BLaER1 treated with 17β-estradiol and CSF1 and Interleukin-3, amounts not matched to agents 10 nM and 100 nM (cell line): ENCODE data around the gene ACTR3.
"Not testable (repeated sequence)": the region's sequence is repeated elsewhere in the genome, so short reads cannot be mapped to it uniquely, and the experiment has no call there.

Experiments
- H3K27ac ChIP-seq, 11 experiments: shearing (Covaris generic); formaldehyde crosslinking; 2 replicates each; pipeline ENCODE4 v1.8.1; 2022
- H3K27me3 ChIP-seq, 11 experiments: shearing (Covaris generic); formaldehyde crosslinking; 2 replicates each; pipeline ENCODE4 v1.8.1; 2022
- H3K36me3 ChIP-seq, 11 experiments: shearing (Covaris generic); formaldehyde crosslinking; 2 replicates each; pipeline ENCODE4 v1.8.1; 2022
- H3K4me1 ChIP-seq, 10 experiments: shearing (Covaris generic); formaldehyde crosslinking; 2 replicates each; pipeline ENCODE4 v1.8.1; 2022
- H3K4me2 ChIP-seq, 11 experiments: shearing (Covaris generic); formaldehyde crosslinking; 2 replicates each; pipeline ENCODE4 v1.8.1; 2022
- H3K4me3 ChIP-seq, 10 experiments: shearing (Covaris generic); formaldehyde crosslinking; 2 replicates each; pipeline ENCODE4 v1.8.1; 2022
- H3K9ac ChIP-seq, 11 experiments: shearing (Covaris generic); formaldehyde crosslinking; 2 replicates each; pipeline ENCODE4 v1.8.1; 2022
- H3K9me3 ChIP-seq, 11 experiments: shearing (Covaris generic); formaldehyde crosslinking; replicated peaks in 1 of 11; 2 replicates each; pipeline ENCODE4 v1.8.1; 2022
- H4K20me1 ChIP-seq, 11 experiments: shearing (Covaris generic); formaldehyde crosslinking; 2 replicates each; pipeline ENCODE4 v1.8.1; 2022
- Cebpa-rat ChIP-seq, 11 experiments: shearing (Covaris generic); IDR thresholded peaks; 2 replicates each; pipeline ENCODE4 v1.8.1; 2022

Gene ACTR3

DNA sequence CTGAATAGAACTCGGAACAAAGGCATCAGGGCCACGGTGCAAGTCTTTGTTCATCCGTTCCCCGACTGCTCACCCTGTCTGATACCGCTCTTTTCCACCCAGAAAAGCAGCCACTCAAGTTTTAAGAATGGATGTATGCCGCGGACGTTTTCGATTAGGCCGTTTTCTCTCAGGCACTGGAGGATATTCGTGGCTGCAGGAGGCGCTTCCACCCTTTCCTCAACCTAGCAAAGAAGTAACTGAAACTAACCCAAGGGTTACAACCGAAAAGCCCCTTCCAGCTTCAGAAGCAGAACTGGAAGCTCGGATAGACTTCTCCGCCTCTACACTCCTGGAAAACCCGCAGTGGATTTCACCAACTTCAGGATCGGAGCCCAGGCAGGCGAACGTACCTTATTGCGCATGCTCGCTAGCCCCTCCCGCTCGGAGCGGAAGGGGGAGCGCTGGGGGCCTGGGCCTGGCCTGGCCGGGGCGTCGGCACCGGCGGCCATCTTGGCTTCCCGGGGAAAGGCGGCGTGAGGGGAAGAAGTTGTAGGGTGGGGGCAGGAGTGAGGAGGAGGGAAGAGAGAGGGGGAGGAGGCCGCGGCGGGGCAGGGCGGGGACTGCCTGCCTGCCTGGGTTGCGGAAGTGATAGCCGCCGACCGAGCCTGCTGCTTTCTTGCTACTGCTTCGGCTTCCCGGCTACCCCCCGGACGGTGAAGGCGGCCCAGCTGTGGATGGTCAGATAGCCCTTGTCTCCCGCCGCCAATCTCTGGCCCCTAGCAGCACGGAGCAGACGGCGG is at the start of gene ACTR3:
TSS of gene ACTR3 (plus strand) at position 619 of the 782 bp plus-strand sequence. CDS start 191 bp downstream, outside the sequence.
- Histone ChIP-seq H3K27ac (peak within 1 kb of the TSS; percentile 89 to 100 (median 96)), H3K9me3 (no peaks in the 10 kb centered on the region), H3K4me2 (peak within 1 kb of the TSS; percentile 83 to 96 (median 87)), H3K4me1 (peaks cover 52 to 73% (median 60%) of the 10 kb centered on the region in 10 experiments), H3K4me3 (peak within 1 kb of the TSS; percentile 86 to 99 (median 96)), H3K36me3 (peaks cover 13 to 29% (median 19%) of the 10 kb centered on the region in 11 experiments; a peak in 19 of 22 replicates), H3K27me3 (no peaks in the 10 kb centered on the region), H3K9ac (peak within 1 kb of the TSS; percentile 93 to 100 (median 98)), H4K20me1 (peaks cover 28 to 41% (median 37%) of the 10 kb centered on the region in 11 experiments)
- no peak for TF ChIP-seq Cebpa-rat (IDR thresholded peaks at IDR 0.05)

DNA sequence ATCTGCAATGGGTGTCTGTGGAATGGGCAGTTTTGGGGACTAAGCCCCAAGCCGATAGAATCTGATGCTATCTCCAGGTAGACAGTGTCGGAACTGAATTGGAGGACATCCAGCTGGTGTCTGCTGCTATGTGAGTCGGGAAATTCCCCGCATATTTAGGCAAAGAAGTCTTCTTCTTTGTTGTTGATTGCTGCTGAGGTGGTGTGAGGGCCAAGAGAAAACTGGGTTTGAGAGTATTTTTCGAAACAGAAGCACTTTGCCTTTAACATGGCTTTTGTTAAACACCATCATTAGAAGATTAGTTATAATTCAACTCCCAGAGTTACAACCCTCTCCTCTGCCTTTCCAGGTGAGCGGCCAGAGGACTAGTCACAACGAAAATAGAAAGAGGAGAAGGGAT is 49.4 kb upstream of the ACTR3 start:
- no peak for TF ChIP-seq Cebpa-rat (IDR thresholded peaks at IDR 0.05)
- Histone ChIP-seq H3K4me1 (no peaks in the 10 kb centered on the region), H3K27me3 (no peaks in the 10 kb centered on the region), H3K9me3 (peaks cover 3 to 11% (median 5%) of the 10 kb centered on the region in 11 experiments; a peak in 21 of 22 replicates), H3K36me3 (peaks cover 0 to 4% (median 0%) of the 10 kb centered on the region in 11 experiments; a peak in 3 of 22 replicates), H3K9ac (no peak overlapping the region), H4K20me1 (no peaks in the 10 kb centered on the region), H3K27ac (no peak overlapping the region), H3K4me2 (no peak overlapping the region), H3K4me3 (no peak overlapping the region)

DNA sequence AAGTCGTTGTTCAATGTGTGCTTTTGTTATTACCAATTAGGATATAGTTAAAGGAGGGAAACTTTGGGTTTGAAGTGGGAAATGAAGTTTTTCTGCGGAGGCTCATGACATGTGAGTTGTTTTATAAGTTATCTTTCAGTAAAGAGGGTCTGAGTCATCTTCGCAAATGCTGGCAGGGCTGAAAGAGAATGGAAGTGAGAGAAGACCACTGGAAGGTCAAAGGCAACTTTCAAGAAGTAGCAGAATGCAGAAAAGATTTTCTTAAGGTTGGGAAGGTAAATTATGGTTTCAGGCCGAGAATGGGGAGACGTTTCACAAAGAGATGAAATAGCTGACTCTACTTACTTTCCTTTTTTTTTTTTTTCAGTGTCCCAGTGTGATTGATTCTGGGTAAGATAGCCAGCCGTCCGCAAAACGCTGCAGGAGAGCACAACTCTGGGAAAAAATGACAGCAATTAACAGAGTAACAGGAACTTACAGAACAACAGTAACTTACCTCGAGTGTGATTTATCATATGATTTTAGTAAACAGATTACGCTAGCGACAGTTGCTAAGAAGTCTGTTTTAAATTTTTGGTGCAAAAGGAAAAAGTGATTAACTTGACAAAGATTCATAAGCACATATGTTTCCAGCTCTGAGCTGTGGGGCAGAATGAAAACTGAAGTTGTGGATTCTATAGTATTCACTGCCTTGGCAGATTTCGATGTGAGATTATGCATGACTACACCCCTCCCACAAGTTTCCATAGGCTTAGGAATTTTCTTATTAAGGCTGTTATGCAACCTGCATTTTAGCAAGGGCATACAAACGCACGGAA is 46.8 kb upstream of the ACTR3 start:
- no peak for TF ChIP-seq Cebpa-rat (IDR thresholded peaks at IDR 0.05)
- Histone ChIP-seq H3K4me3 (no peak overlapping the region), H3K9me3 (peaks cover 9 to 24% (median 17%) of the 10 kb centered on the region in 11 experiments; a peak in 21 of 22 replicates), H3K4me2 (no peak overlapping the region), H3K9ac (no peak overlapping the region), H3K4me1 (peaks cover 0 to 6% (median 0%) of the 10 kb centered on the region in 10 experiments; a peak in 1 of 20 replicates), H3K27me3 (no peaks in the 10 kb centered on the region), H3K27ac (no peak overlapping the region), H3K36me3 (peaks cover 0 to 8% (median 0%) of the 10 kb centered on the region in 11 experiments; a peak in 3 of 22 replicates), H4K20me1 (no peaks in the 10 kb centered on the region)

DNA sequence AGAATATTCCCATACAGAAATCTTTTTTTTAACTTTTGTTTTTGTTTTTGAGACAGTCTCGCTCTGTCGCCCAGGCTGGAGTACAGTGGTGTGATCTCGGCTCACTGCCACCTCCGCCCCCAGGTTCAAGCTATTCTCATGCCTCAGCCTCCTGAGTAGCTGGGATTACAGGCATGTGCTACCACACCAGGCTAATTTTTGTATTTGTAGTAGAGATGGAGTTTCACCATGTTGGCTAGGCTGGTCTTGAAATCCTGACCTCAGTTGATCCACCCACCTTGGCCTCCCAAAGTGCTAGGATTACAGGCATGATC is 46.2 kb upstream of the ACTR3 start:
- H3K4me3 ChIP-seq, H3K27ac ChIP-seq: not testable (repeated sequence)

DNA sequence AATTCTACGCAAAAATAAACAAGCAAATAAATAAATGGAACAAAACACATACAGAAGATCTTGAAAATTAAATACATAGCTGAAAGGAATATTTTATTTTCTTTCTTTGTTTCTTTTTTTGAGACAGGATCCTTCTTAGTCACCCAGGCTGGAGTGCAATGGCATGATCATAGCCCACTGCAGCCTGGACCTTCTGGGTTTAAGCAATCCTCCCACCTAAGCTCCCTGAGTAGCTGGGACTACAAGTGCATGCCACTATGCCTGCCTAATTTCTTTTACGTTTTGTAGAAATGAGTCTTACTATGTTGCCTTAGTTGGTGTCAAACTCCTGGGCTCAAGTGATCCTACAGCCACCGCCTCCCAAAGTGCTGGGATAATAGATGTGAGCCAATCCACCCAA is 44.6 kb upstream of the ACTR3 start:
- H3K4me2 ChIP-seq, result no peak overlapping the region
- H3K27me3 ChIP-seq, result no peaks in the 10 kb centered on the region
- peaks cover 9 to 24% (median 17%) of the 10 kb centered on the region in 11 experiments; a peak in 21 of 22 replicates for H3K9me3 ChIP-seq
- no peak for TF ChIP-seq Cebpa-rat (IDR thresholded peaks at IDR 0.05)
- no peak overlapping the region for H3K9ac ChIP-seq
- H3K4me1 ChIP-seq, result peaks cover 0 to 6% (median 0%) of the 10 kb centered on the region in 10 experiments; a peak in 1 of 20 replicates
- no peaks in the 10 kb centered on the region for H4K20me1 ChIP-seq
- no peak overlapping the region for H3K4me3 ChIP-seq
- H3K36me3 ChIP-seq, result peaks cover 0 to 8% (median 0%) of the 10 kb centered on the region in 11 experiments; a peak in 3 of 22 replicates
- no peak overlapping the region for H3K27ac ChIP-seq

More for the DNA sequence above, 46.2 kb upstream of the ACTR3 start:
- not testable (repeated sequence) for H3K27me3 ChIP-seq, H3K36me3 ChIP-seq, H3K4me2 ChIP-seq, H3K9ac ChIP-seq, H3K4me1 ChIP-seq, H4K20me1 ChIP-seq
- peaks cover 9 to 24% (median 17%) of the 10 kb centered on the region in 11 experiments; a peak in 21 of 22 replicates for H3K9me3 ChIP-seq

DNA sequence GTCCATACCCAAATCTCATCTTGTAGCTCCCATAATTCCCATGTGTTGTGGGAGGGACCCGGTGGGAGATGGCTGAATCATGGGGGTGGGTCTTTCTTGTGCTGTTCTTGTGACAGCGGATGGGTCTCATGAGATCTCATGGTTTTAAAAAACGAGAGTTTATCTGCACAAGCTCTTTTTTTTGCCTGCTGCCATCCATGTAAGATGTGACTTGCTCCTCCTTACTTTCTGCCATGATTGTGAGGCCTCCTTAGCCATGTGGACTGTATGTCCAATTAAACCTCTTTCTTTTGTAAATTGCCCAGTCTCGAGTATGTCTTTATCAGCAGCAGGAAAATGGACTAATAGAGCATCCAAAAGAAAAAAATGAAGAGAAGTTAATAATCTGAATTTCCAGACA is 44.1 kb upstream of the ACTR3 start:
- not testable (repeated sequence) for H3K9ac ChIP-seq, H4K20me1 ChIP-seq, H3K27ac ChIP-seq, H3K4me3 ChIP-seq, H3K27me3 ChIP-seq, H3K36me3 ChIP-seq, H3K4me1 ChIP-seq, H3K4me2 ChIP-seq
- H3K9me3 ChIP-seq, result peaks cover 9 to 24% (median 17%) of the 10 kb centered on the region in 11 experiments; a peak in 21 of 22 replicates

DNA sequence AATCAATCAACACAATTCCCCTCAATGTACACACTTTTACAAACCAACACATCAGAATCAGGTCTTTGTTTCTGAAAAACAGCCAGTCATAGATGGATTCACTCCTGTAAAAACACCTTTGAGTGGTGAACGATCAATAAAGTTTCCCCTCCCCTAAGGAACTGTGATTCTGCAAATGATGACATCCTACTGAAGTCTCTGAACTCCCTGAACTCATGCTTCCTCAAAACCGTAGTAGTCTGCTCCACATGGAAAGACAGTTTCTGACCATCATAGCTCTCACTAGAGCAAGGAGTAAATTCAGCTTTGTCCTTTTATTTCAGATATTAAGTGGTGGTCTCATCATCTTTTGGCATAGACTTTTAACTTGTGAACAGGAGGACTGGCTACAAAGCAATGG is 43.5 kb upstream of the ACTR3 start:
- Histone ChIP-seq H3K9me3 (peaks cover 9 to 24% (median 17%) of the 10 kb centered on the region in 11 experiments; a peak in 21 of 22 replicates), H3K4me2 (no peak overlapping the region), H3K27ac (no peak overlapping the region), H3K36me3 (peaks cover 0 to 8% (median 0%) of the 10 kb centered on the region in 11 experiments; a peak in 3 of 22 replicates), H3K4me1 (peaks cover 0 to 11% (median 0%) of the 10 kb centered on the region in 10 experiments; a peak in 2 of 20 replicates), H3K9ac (no peak overlapping the region), H3K27me3 (no peaks in the 10 kb centered on the region), H3K4me3 (no peak overlapping the region), H4K20me1 (no peaks in the 10 kb centered on the region)
- no peak for TF ChIP-seq Cebpa-rat (IDR thresholded peaks at IDR 0.05)

DNA sequence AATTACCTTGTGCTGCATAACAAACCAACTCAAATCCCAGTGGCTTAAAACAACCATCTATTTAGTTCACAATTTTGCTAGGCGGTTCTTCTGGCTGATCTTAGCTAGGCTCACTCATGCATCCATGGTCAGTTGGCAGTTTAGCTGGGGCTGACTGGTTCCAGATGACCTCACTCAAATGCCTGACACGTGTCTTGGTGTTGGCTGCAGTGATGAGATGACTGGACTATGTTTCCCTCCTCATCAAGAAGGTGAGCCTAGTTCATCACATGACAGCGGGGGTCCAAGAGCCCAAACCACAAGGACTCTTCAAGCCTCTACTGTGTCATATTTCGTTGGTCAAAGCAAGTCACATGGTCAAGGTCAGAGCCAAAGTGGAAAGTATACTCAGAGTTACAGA is 42.7 kb upstream of the ACTR3 start:
- H3K27me3 ChIP-seq, result no peaks in the 10 kb centered on the region
- H3K4me3 ChIP-seq, result no peak overlapping the region
- no peak overlapping the region for H3K4me2 ChIP-seq
- H3K27ac ChIP-seq, result no peak overlapping the region
- TF ChIP-seq Cebpa-rat (IDR thresholded peaks at IDR 0.05), result no peak
- no peaks in the 10 kb centered on the region for H4K20me1 ChIP-seq
- H3K36me3 ChIP-seq, result peaks cover 0 to 8% (median 0%) of the 10 kb centered on the region in 11 experiments; a peak in 3 of 22 replicates
- H3K9me3 ChIP-seq, result peaks cover 9 to 24% (median 17%) of the 10 kb centered on the region in 11 experiments; a peak in 21 of 22 replicates
- H3K9ac ChIP-seq, result no peak overlapping the region
- peaks cover 0 to 11% (median 0%) of the 10 kb centered on the region in 10 experiments; a peak in 2 of 20 replicates for H3K4me1 ChIP-seq
